Measurements from ENCODE around the gene OXTR. TPM values are rescaled to one million over a fixed set of nuclear protein-coding genes. Genes with fewer than 3 reads are reported as not detected.

Gene OXTR
- total RNA-seq, 2 donors from 2014 or later: 0.47 to 0.52 TPM

GRCh38 chr3:8736436-8736835 is 33.0 kb downstream of the OXTR start:
- no peaks in the 10 kb centered on the region for H3K27me3 ChIP-seq
- TF ChIP-seq, protein P1, sequence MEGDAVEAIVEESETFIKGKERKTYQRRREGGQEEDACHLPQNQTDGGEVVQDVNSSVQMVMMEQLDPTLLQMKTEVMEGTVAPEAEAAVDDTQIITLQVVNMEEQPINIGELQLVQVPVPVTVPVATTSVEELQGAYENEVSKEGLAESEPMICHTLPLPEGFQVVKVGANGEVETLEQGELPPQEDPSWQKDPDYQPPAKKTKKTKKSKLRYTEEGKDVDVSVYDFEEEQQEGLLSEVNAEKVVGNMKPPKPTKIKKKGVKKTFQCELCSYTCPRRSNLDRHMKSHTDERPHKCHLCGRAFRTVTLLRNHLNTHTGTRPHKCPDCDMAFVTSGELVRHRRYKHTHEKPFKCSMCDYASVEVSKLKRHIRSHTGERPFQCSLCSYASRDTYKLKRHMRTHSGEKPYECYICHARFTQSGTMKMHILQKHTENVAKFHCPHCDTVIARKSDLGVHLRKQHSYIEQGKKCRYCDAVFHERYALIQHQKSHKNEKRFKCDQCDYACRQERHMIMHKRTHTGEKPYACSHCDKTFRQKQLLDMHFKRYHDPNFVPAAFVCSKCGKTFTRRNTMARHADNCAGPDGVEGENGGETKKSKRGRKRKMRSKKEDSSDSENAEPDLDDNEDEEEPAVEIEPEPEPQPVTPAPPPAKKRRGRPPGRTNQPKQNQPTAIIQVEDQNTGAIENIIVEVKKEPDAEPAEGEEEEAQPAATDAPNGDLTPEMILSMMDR (IDR thresholded peaks at IDR 0.05): no peak
- H3K27ac ChIP-seq: no peak overlapping the region
- DNase-seq (ENCODE audit: low spot score): no peak
- H3K9me3 ChIP-seq: no peaks in the 10 kb centered on the region
- H3K4me1 ChIP-seq: peaks cover 0 to 14% of the 10 kb centered on the region in 2 donors
- H3K36me3 ChIP-seq: no peaks in the 10 kb centered on the region
- H3K4me3 ChIP-seq: no peak overlapping the region

- DNase-seq (ENCODE audit: low spot score): no peak
- Histone ChIP-seq H3K27ac (peak overlapping the region; percentile 74 to 80), H3K36me3 (no peaks in the 10 kb centered on the region), H3K4me3 (peak overlapping the region; percentile 41 to 42), H3K27me3 (no peaks in the 10 kb centered on the region), H3K9me3 (no peaks in the 10 kb centered on the region), H3K4me1 (peaks cover 0 to 8% of the 10 kb centered on the region in 2 donors)
- TF ChIP-seq, protein P1 (IDR thresholded peaks at IDR 0.05): no peak
Observed at GRCh38 chr3:8734908-8735307, 34.5 kb downstream of the OXTR start.

GRCh38 chr3:8734137-8734878 is 35.1 kb downstream of the OXTR start:
- peak overlapping the region; percentile 41 to 42 for H3K4me3 ChIP-seq
- H3K27ac ChIP-seq: peak overlapping the region; percentile 74 to 80
- DNase-seq (ENCODE audit: low spot score): no peak
- H3K27me3 ChIP-seq: no peaks in the 10 kb centered on the region
- H3K4me1 ChIP-seq: peaks cover 0 to 8% of the 10 kb centered on the region in 2 donors
- TF ChIP-seq, protein P1 (IDR thresholded peaks at IDR 0.05): no peak
- no peaks in the 10 kb centered on the region for H3K36me3 ChIP-seq
- H3K9me3 ChIP-seq: no peaks in the 10 kb centered on the region

DNA sequence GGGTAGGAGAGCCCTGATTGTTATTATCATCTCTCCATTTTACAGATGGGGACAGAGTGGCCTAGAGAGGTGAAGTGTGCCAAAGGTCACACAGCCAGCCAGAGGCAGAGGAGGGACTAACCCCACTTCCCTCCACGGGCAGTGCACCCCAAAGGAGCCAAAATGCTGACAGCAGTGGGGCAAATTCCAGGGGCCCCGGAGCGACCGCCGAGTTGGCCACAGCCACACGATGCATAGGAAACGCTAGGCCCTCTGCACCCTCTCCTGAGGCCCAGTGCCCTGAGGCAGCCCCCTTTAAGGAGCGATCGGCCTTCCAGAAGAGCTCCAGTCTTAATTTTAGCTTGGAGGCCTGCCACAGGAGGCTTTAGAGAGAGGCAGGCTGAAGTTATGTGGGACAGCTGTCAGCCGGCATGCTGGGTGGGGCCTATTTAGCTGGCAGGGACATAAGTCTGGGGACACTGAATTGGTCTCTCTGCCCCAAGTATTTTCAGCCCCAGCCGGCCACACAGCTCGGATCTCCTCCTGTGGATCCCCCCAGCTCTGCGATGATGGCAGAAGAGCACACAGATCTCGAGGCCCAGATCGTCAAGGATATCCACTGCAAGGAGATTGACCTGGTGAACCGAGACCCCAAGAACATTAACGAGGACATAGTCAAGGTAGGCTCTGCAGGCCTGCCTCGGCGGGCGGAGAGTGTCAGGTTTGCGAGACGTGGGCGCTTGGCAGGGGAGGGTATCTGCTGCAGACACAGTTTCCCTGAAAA is 35.9 kb downstream of the OXTR start, which contains the start of gene CAV3:
Gene CAV3 (plus strand): TSS at position 471 of the 763 bp plus-strand sequence. CDS start 75 bp downstream, at position 546.
- no peaks in the 10 kb centered on the region for H3K36me3 ChIP-seq
- peak within 1 kb of the TSS; percentile 41 to 42 for H3K4me3 ChIP-seq
- H3K27ac ChIP-seq: peak within 1 kb of the TSS; percentile 74 to 80
- no peak for DNase-seq (ENCODE audit: low spot score)
- peaks cover 0 to 8% of the 10 kb centered on the region in 2 donors for H3K4me1 ChIP-seq
- no peaks in the 10 kb centered on the region for H3K27me3 ChIP-seq
- TF ChIP-seq, protein P1 (IDR thresholded peaks at IDR 0.05): no peak
- H3K9me3 ChIP-seq: no peaks in the 10 kb centered on the region

DNA sequence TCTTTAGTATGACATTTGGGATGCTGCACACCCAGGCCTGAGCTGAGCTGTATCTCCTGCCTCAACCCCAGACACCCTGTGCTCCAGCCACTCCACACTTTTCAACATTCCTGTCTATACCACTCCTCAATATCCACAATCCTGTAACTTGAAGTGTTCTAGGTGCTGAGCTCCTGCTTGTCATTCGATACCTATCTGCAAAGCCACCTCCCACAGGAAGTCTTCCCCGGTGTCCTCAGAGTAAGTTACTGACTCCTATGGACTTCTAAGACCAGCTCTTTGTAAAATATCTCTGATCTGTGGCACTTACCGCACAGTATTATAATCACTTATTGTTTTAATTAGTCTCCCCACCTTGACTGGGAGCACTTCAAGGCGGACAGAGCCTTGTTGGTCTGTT is 37.0 kb downstream of the OXTR start:
- Histone ChIP-seq H3K36me3 (no peaks in the 10 kb centered on the region), H3K4me3 (no peak overlapping the region), H3K4me1 (peaks cover 0 to 8% of the 10 kb centered on the region in 2 donors), H3K9me3 (no peaks in the 10 kb centered on the region), H3K27me3 (no peaks in the 10 kb centered on the region), H3K27ac (no peak overlapping the region)
- TF ChIP-seq, protein P1 (IDR thresholded peaks at IDR 0.05): no peak
- no peak for DNase-seq (ENCODE audit: low spot score)
